Stimulated activated CD8-positive, alpha-beta memory T cell treated with anti-CD3 and anti-CD28 coated beads, Interleukin-15, amount 100 ng/mL, for 48 hours (primary cell): ENCODE data around the gene GUCY2C.

Experiments used
- DNase-seq, 2 donors: peaks; one replicate each; pipeline ENCODE4 v3.0.0-alpha.2; 2020; ENCODE audit warnings: low read depth in 2 of 2

The GUCY2C gene

GRCh38 chr12:14628771-14629170 lies 67.6 kb downstream of the GUCY2C start:
- no peak for DNase-seq

DNA sequence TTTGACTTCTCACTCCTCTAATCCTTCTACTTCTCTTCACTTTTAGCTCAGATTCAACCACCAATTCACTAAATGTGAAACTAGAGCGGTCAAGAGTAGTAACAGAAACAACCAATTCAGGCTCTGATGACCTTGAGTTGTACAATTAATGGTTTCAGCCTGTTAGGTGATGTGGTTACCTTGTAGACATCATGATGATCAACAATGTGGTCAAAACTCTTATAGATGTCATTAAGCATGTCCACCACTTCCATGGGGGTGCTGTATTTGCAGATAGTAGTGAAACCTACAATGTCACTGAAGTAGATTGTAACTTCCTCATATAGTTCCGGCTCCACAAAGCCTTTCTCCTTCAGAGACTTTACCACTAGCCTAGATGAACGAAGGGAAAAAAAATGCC lies 74.6 kb downstream of the GUCY2C start:
- DNase-seq: no peak

DNA sequence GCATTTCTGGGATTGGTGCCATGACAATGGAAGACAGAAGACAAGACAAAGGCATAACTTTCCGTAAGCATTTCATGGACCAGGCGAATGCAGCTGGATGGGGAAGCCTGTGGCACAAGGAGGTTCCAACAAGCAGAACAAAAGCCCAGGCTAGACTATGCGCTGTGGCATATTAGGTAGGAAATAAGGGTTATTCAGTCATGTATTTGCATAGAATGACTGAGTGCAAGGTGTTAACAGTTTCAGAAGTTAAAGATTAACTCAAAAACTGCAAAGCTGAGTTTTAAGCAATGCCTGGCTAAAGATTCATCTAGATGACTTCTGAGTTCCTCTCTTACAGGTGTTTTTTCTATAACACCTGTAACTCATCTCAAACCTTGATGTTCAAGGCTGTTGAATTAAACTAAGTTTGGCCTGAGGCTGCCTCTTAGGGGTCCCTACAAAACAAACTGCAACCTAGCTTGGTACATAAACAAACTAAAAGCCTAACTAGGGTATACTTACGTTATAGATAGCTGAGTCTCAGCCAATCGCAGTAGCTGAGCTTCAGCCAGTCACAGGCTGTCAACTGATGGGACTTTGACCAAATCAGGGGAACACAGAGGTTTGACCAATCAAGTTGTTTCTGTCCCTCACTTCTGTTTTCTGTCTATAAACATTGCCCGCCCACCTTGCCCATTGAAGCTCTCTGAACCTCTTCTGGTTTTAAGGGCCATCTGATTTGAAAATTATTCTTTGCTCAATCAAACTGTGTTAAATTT lies 76.5 kb downstream of the GUCY2C start:
- no peak for DNase-seq

GRCh38 chr12:14618983-14619382 lies 77.4 kb downstream of the GUCY2C start:
- no peak for DNase-seq

DNA sequence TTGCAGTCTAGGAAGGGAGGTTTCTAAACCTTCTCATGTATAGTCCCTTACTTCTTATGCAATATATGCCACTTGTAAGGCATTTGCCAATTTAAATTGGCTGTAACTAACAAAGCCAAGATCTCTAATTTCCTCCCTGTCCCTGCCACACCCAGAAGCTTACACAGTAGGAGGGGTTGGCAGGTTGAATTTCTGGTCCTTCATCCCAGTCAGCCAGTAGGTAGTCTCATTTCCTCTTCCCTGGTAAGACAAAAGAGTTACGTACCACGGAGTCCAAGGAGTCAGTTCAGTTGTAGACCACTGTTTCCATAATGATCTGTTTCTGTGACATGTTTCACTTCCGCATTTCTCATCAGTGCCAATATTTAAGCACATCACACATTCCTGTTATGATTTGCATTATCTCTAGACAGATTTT lies 81.7 kb downstream of the GUCY2C start:
- no peak for DNase-seq

- no peak for DNase-seq
Measured at GRCh38 chr12:14613718-14614117, 82.7 kb downstream of the GUCY2C start.

- DNase-seq: no peak
Measured at GRCh38 chr12:14612898-14613445, 83.4 kb downstream of the GUCY2C start.

GRCh38 chr12:14612250-14612649 lies 84.1 kb downstream of the GUCY2C start:
- DNase-seq: no peak

- DNase-seq: no peak
Measured at GRCh38 chr12:14611640-14612203, 84.7 kb downstream of the GUCY2C start.

DNA sequence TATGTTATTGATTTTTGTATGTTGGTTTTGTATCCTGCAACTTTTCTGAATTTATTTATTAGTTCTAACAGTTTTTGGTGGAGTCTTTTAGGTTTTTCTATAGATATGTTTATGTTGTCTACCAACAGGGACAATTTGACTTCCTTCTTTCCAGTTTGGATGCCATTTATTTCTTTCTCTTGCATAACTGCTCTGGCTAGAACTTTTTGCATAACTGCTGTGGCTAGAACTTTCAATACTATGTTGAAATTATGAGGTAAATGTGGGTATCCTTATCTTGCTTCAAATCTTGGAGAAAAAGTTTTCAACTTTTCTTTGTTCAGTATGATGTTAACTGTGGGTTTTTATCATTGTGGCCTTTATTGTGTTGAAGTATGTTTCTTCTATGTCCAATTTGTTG lies 88.8 kb downstream of the GUCY2C start:
- no peak for DNase-seq

DNA sequence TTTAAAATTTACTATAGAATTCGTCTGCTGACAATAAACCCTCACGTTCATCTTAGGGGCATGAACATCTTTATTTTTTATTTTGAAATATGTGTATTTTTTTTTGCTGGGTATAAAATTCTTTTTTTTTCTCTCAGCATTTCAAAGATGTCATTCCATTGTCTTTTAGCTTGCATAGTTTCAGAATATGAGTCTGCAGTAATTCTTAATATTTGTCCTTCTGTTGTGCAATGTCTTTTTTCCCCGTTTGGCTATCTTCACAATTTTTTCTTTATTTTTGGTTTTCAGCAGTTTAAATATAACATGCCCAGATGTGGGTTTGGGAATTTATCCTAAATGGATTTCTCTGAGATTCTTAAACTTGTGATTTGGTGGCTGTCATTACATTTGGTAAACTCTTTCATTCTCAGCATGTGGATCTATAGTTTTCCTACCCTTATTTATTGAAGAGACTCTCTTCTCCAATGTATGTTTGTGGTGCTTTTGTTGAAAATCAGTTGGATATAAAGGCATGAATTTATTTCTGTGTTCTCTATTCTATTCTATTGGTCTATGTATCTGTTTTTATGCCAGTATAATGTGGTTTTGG lies 90.9 kb downstream of the GUCY2C start:
- DNase-seq: no peak

- no peak for DNase-seq
Measured at GRCh38 chr12:14601692-14602478, 94.5 kb downstream of the GUCY2C start.

- DNase-seq: no peak
Measured at GRCh38 chr12:14597480-14597879, 98.9 kb downstream of the GUCY2C start.

DNA sequence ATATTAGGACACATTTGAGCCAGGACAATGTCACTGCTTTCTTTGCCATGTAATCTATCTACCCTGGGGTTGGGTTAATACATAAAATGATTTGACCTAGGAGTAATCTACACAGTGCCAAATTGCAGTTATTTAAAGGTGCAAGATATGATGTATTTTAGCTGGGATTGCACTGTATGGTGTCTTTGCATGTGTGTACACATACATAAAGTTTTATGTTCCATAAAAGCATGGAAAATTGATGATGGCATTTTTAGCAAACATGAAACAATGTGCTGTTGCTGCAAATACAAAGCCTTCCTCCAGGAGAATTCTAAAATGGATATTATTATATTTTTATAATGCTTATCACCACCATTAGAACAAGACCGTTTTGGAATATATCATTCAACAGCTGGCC lies 104.7 kb downstream of the GUCY2C start:
- DNase-seq: no peak

- no peak for DNase-seq
Measured at GRCh38 chr12:14589169-14590004, 107.0 kb downstream of the GUCY2C start.

GRCh38 chr12:14588571-14588970 lies 107.8 kb downstream of the GUCY2C start:
- DNase-seq: no peak

- no peak for DNase-seq
Measured at GRCh38 chr12:14578646-14579045, 117.8 kb downstream of the GUCY2C start.

DNA sequence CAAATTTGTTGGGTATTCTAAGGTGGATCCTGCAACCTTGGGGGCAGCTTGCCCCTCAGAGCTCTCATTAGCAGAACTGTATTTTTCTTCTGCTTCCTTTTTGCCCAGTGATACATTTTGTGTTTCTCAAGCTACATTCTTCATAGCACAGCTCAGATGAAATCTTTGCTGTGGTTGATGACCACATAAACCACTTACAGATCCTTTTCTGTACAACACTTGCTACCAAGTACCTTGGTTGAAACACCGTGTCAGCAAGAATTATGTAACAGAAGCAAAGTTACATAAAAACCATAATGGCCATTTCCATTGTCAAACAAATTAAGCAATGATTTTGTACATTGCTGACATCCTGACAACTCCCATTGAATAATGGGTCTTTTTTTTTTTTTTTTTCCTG lies 119.1 kb downstream of the GUCY2C start:
- no peak for DNase-seq

DNA sequence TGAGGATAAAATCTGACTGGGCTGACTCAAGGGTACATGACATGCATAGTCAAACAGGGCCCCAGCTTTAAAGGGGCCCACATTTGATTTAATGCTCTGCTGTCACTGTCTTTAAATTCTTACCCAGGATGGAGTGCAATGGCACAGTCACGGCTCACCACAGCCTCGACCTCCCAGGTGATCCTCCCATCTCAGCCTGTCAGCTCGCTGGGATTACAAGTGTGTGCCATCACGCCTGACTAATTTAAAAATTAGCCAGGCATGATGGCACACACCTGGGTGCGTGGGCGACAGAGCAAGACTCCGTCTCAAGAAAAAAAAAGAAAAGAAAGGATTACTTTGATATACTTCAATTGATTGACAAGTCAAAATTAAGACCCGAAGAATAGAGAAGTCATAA lies 119.5 kb downstream of the GUCY2C start:
- no peak for DNase-seq

GRCh38 chr12:14575585-14575984 lies 120.8 kb downstream of the GUCY2C start:
- no peak for DNase-seq

- no peak for DNase-seq
Measured at GRCh38 chr12:14573118-14573517, 123.3 kb downstream of the GUCY2C start.
